M059J (cell line): ENCODE measurements around the gene BHLHA15. TPM values are rescaled to one million over a fixed set of nuclear protein-coding genes. Genes with fewer than 3 reads are reported as not detected.
"Not testable (repeated sequence)": the region's sequence is repeated elsewhere in the genome, so short reads cannot be mapped to it uniquely, and the experiment has no call there.

Experiments
- DNase-seq: peaks from one replicate; pipeline ENCODE4 v3.0.0-alpha.2; 2012; ENCODE audit warnings: low read depth
- total RNA-seq: library from RNA; depleted of rRNA; stranded (reverse); fragments of >200 nt; shearing (Covaris generic); gene quantifications from 2 replicates; pipeline ENCODE4 v1.2.3, GENCODE V29; 2014

The BHLHA15 gene
- total RNA-seq, 1 experiment from 2014 or later, result not detected

DNA sequence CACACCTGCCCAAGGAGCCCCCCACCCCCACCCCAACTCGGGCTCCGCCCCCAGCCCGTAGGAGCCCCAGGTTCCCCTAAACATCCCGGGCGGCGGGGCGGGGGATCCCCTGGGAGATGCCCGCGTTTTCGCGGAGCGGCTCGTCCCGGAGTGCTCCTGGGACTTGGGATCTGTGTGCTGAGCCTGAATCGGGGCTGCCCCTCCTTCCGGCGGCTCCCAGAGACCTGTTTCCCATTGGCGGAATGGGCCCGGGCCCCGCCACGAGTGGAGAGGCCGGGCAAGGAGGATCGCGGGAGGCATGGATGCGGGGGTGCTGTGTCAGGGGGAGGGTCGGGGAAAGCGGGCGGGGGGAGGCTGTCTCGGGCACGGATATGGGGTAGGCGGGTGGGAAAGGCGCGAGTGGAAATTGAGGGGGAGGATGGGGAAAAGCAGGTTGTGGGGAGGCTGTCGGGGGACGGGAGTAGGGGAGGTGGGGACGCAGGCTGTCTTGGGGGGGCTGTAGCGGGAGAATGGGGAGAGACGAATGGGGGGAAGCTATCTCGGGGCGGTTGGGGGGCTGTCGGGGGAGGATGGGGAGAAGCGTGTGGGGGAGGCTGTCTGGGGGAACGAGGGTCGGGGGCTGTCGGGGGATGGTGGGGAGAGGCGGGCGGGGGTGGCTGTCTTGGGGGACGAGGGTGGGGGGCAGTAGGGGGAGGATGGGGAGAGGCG lies 572 bp upstream of the BHLHA15 start:
- no peak for DNase-seq

DNA sequence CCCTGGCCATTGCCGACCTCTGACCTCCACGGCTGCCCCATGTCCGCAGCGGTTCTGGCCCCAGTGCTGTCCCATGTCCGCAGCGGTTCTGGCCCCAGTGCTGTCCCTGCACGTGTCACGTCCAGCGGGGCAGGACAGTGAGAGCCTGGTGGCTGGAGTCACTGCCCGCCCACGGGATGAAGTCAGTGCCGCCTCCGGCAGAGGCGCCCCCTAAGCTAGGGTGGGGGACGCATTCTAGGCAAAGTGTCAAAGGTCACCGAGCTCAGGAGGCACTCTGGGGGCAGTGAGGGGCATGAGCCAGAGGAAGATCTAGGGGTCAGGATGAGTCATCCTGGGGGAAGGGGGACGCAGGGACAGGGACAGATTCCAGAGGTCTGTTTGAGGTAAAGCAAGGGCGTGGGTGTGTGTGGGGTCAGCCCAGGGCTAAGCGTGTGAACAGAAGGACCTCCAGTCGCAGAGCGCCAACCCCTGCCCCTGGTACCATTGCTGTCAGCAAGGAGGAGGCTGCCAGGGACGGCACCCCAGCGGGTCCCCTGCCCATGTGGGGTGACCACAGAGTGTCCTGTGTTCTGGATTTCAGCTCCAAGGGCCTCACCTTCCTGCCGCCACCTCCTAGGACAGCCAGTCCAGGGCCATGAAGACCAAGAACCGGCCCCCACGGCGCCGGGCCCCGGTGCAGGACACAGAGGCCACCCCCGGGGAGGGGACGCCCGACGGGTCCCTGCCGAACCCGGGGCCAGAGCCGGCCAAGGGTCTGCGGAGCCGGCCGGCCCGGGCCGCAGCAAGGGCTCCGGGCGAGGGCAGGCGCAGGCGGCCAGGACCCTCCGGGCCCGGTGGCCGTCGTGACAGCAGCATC lies 665 bp downstream of the BHLHA15 start:
- DNase-seq, result no peak

DNA sequence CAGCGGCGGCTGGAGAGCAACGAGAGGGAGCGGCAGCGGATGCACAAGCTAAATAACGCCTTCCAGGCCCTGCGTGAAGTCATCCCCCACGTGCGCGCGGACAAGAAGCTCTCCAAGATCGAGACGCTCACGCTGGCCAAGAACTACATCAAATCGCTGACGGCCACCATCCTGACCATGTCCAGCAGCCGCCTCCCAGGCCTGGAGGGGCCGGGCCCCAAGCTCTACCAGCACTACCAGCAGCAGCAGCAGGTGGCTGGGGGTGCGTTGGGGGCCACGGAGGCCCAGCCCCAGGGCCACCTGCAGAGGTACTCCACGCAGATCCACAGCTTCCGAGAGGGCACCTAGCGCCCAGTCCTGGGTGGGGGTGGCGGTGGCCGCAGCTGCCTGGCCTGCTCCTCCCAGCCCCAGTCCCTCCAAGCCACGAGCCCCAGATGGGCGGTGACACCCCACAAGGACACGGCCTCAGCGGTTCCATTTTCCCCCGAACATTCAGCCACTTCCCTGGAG lies 1.3 kb downstream of the BHLHA15 start:
- DNase-seq, result no peak

DNA sequence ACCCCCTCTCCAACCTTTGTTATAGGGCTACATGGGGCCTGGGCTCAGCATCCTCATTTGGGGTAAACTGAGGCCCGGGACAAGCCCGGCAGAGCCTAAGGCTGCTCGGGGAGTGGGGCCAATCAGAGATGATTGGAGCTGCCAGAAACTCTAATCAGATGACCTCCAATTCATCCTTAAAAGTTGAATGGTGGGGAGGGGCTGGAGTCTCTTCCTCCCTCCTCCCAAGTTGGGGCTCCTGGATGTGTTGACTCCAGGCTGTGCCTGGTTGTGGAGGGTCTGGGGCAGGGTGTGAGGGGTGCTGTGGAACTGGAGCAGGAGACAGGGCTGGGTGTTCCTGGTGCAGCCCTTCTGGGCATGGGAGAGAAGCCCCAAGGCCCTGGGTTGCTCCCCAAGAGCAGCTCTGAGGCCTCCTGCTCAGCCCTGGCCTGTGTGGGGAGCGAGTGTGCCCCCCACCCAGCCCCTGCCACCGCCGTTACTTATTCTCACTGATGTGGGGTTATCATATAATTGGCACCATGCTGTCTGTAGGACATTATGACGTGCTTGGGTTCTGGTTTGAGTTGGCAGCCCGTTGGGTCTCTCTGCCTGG lies 2.2 kb downstream of the BHLHA15 start:
- DNase-seq, result no peak

DNA sequence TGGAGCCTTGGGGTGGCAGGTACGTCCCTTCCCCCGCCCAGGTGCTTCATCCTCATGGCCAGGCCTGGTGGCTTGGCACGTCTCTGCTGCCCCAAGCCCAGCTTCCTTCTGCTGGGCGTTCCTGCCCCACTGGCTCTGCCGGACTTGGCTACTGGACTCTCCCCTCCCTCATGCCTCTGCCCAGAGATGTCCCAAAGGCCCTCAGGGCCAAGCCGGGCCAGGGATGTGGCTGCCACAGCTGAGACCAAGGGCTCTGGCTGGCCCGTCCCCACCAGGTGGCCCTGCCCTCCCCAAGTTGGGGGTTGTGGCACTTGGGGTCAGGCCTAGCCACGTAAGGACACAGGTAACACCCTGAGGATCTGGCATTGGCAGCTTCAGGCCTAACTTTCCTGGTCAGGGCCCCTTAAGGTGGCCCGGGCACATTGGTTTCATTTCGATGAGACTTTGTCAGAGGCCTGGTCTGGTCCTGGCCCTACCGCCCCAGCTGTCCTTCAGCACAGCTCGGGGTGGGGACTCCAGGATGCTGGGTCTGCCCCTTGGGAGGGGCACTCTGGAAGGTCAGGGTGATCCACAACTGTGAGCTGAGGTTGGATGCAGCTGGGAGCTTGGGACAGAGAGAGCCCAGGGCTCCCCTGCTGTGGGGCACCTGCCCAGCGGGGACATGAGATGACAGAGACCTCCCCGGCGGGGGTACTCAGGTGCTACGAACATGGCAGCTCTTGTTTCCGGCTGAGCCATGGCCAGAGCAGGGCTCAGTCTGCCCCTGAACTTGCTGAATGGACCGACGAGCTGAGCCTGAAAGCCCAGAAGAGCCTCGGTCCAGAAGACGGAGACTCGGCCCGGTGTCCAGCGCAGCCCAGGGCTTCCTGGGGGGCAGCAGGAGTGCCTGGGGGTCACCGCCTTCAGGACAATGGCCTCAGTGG lies 2.9 kb downstream of the BHLHA15 start:
- DNase-seq, result no peak

DNA sequence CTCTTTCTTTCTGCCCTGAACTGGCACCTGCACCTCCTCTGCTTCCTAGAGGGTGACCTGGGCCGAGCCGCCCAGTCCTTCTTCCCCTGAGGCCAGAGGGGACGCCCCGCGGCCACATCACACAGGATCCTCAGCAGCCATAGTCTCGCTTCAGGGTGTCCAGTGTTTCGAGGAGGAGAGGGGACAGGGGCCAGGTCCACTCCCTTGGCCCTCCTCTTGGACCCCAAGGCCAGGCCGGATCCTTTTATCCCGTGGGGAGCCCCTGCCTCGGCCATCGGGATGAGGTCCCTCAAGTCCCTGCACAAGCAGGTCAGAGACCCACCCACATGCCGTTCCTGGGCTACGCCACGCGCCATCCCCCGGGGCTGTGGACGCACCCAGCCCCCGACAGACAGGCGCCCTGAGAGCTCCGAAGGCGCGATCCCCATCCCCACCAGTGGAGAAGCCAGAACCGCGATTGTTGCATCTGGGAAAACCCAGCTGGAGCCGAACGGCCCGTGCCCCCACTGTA lies 3.6 kb downstream of the BHLHA15 start:
- DNase-seq, result no peak

DNA sequence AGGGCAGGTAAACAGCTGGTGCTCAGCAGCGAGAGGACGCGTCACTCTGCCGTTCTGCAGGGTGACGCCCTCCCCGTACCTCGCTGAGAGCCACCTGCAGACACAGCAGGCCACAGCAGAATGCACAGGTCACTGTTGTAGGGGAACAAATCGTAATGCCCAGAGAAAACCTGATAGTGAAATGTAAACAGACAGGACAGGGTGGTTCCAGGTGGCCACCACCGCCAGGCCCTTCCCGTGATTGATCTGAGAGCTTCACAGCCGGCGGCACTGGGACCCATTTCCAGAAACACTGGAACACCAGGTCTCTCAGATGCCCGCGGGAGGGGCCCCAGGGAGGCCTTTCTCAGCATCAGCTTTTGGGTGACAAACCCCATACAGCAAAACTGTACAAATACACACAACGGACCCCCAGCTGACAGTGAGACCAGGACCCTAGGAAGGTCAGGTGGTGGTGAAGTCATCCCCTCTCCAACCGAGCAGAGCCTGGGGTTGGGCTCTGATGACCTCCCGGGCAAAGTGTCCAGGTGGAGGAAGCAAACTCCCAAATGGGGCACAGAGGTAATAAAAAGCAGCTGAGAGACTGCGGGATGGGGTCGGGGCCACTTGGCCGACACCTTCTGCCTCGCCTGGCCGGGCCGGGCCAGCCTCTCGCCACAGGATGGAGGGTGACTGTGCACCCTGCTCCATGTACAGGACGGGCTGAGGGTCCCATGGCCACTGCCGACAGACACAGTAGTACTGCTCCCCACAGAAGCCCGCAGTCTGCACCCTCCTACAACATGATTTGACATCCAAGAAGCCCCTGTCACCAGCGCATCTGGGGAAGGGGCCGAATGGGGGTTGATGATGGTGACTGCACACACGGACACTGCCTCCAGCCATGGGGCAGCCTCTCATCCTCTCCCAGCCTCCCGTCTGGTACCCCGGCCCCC lies 4.6 kb downstream of the BHLHA15 start:
- DNase-seq, result no peak

DNA sequence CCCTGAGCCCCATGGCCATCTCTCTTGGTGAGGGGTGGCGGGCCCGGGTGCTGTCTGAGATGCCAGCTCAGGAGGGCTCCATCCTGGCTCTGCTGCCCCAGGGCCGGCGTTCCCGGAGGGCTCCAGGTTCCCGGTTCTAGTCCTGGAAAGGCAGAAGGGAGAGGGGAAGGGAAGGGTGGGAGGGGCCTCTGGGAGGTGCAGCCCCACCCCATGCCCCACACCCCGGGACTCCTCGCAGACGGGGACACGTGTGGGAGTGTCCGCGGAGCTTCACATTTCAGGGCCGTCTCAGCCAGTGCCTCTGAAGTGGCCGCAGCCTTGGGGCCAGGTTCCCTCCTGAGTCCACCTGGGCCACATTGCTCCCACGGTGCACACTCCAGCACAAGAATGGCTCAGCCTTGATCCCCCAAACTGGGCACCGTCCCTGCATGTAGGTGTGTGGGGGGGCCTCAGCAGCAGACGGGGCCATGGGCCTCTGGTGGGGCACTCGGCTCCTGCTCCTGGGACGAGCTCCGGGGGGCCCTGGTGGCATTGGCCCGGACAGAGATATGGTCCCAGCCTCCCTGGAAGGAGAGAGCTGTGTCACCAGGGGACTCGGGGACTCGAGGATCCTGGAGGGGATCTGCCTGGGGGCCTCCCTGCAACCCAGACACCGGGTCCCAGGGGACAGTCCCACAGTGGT lies 5.8 kb downstream of the BHLHA15 start:
- no peak for DNase-seq

DNA sequence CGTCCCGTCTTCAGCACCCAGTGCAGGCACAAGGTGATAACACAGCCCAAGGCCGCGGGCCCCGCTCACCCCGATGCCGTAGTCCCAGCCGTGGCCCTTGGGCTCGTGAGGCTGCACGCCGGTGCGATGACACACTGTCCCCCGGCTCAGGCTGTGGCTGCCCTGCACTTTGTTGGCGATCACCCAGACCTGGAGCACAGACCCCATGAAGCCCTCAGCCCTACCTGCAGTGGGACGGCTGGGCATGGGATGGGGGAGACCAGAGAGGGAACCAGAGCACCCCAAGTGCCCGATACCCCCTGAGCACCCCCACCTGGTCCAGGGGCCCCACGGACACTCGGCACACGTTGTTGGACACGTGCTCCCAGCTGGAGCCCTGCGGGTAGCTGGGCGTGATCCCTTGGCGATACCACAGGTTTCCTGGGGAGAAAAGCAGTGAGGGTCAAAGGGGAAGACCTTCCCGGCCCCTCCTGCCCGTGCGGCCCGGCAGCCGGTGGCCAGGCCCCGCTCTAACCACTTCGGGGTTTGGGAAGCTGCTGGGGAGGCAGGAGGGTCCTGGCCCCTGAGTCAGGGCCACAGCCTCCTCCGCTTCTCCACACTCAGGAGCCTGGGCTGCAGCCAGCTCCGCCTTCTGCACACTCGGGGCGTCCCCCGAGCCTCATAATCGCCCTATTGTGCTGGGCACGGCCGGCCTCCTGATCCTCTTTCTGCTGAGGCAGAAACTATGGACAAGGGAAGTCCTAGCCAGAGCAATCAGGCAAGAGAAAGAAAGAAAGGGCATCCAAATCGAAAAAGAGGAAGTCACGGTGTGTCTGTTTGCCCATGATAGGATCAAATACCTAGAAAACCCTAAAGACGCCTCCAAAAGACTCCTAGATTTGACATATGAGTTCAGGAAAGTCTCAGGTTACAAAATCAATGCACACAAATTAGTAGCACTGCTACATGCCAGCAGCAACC lies 6.7 kb downstream of the BHLHA15 start:
- DNase-seq, result no peak

DNA sequence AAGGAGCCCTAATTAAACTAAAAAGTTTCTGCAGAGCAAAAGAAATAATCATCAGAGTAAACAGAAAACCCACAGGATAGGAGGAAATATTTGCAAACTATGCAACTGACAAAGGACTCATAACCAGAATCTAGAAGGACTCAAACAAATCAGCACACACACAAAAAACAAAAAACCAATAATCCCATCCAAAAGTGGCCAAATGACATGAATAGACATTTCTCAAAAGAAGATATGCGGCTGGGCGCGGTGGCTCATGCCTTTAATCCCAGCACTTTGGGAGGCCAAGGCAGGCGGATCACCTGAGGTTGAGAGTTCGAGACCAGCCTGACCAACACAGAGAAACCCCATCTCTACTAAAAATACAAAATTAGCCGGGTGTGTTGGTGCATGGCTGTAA lies 8.1 kb downstream of the BHLHA15 start:
- DNase-seq, result not testable (repeated sequence)

DNA sequence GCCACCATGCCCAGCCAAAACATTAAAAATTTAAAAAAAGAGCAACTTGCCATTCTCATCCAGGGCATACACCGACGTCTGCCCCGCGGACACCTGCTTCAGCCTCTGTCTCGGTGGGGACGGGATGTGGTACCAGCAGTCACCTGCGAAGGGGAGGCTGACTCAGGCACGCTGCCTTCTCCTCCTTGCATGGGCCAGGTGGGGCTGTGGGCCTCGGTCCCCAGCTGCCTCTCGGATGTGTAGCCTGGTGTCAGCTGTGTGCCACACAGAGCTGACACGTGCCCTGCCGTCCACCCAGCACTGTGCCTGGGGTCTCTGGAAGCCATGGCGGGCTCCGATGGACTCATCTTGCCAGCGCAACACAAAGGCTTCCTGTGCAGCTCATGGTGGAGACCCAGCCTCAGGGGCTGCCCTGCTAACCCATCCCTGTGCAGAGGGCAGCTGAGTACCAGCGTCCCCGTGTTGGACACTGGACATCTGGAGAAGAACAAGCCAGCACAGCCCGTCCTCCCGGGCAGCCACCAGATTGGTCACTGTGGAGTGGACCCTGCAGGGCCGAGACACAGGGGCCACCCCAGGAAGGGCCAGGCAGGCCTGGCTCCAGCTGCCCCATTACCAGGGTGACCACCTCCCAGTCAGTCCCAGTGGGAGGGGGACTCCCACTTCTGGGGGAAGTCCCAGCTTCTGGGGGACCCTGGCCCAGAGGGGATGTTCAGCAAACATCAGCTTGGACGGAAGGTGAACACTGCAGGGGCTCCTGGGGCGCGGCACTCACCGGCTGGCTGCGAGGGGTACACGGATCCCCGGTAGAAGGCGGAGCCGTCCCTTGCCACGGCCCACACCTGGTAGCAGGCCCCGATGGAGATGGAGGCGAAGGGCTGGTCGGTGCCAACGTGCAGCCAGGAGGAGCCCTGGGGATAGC lies 10.6 kb downstream of the BHLHA15 start:
- DNase-seq, result no peak

DNA sequence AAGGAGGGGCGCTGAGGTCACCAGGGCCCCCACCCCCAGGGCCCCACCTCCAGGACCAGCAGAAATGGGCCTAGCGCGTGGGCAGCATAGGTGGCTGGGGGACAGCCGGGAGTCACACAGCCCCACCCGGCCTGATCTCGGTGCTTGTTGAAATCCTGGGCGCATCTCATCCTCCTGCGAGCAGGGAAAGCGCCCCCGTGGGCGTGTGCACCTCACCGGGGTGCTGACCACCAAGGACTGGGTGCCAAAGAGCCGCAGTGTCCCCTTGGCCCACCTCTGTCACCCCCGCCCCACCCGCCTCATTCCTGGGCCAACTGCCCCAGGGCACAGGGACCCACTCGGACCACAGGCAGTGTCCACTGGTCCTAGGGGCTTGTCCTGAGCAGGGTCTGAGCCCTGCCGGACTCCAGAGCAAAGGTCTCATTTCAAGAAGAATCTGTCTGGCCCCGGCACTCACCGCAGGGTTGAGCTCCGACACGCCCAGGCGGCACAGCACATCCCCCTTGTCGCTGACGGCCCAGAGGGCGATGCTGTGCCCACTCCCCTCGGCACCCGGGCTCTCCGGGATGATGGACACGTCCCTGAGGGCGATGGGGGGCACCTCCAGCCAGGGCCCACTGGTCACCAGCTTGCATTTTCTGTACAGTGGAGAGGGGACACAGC lies 11.4 kb downstream of the BHLHA15 start:
- no peak for DNase-seq

DNA sequence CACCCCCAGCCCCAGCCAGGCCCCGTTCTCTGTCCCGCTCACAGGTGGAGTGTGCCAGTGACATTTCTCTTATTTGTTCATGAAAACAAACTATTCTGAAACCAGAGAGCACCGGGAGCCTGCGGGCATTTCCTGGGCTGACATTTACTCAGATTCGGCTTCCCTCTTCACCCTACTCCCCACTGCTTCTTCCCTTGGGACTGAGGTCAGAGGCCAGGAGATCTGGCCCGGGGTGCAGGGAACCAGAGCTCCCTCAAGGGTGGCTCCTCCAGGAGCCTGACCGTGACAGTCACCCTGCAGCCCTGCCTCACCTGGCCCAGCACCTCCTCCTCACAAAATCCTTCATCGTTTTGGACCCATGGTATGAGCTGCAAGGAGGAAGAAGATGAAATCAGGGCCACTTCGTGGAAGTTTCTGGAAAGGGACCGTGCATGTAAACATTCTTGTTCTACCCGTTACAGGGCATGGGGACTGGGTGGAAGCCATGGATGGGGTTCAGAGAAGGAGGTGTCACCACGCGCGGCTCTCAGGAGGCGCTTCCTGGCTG lies 12.2 kb downstream of the BHLHA15 start:
- DNase-seq, result no peak

DNA sequence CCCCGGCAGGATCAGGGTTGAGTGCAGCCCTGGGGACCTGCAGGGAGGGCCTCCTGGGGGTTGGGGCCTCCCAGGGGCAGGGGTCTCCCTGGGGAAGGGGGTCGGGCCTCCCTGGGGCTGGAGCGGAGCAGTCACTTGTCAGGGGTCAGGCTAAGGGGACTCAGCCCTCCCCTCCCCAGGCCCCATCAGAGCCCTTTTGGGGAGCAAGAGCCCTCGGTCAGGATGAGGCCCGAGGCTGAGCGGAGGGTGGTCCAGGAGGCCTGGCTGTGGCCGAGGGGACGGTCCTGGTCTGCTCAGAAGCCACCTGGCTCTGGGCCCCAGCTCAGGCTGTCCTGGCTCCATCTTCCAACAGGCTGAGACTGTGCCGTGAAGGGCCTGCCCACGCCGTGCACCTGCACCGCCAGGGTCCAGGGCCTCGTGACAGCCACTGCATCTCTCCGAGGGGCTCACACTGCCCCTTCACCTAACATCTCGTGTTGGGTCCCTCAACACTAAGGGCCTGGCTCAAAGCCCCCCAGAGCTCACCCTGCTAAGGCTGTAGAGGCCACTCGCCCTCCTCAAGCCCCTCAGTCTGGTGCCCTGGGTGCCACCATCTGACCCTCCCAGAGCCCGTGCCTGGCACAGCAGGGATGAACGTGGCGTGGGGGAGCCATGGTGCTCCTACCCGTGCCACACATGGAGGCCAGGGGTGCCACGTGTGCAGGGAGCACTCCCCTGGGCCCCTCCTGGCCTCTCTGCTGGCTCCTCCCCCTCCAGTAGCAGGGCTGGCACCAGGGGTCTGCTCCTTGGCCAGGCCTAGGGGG lies 12.9 kb downstream of the BHLHA15 start:
- no peak for DNase-seq

DNA sequence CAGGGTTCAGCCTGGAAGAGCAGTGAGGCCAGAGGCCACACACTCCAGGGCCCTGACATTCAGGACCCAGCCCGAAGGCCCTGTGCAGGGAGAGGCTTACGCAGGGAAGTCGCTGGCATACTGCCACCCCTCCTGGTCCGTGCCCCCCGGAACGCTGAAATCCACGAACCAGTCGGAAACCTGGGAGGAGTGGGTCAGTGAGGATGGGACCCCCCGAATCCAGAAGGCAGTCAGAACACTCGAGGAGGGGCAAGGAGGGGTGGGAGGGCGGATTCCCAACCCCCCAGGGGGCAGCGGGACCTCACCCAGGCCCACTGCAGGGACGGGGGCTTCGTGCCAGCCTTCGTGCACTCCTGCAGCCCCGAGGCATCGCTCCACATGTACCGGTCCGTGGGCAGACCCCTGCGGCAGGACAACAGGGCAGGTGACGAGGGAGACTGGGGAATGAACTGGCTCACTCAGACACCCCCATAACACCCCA lies 13.5 kb downstream of the BHLHA15 start:
- DNase-seq, result no peak
